ENCODE results near the gene LDLRAD2.

Gene LDLRAD2

DNA sequence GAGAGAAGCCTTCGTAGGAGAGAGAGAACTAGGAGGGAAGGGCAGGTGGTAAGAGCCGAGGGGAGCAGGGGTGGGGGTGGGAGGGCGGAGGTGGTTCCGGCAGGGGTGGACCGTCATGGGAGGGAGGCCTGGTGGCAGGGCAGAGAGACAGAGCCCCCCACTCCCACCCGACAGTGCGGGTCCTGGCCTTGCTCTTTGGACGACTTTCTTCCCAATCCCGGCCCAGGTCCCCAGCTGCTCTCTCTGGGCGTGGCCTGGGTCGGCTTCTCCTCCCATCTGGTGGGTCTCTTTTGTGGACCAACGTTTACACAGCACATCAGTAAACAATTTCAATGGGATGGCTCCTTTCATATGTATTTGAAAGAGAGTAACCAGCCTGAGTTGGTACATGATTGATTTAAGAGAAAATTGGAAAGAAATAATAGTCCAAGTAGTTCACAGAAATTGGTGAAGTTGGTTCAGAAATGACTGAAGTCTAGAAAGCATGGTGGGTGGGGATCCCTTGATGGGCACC is 56.9 kb downstream of the LDLRAD2 start:
- no peaks in the 10 kb centered on the region for H3K36me3 ChIP-seq (ENCODE audit: control insufficient read depth, insufficient read depth, low read length)
- H3K27me3 ChIP-seq (replicated peaks; ENCODE audit: control insufficient read depth, insufficient read depth, low read length, poor library complexity, severe bottlenecking), result no peaks in the 10 kb centered on the region
- H3K4me3 ChIP-seq (ENCODE audit: insufficient read depth, low read depth, low read length, poor library complexity, severe bottlenecking), result no peak overlapping the region
- no peaks in the 10 kb centered on the region for H3K4me1 ChIP-seq (ENCODE audit: control insufficient read depth, insufficient read depth, low read length, poor library complexity, severe bottlenecking)
- no peak overlapping the region for H3K27ac ChIP-seq (ENCODE audit: insufficient read depth, low read length, poor library complexity, severe bottlenecking)
- no peaks in the 10 kb centered on the region for H3K9me3 ChIP-seq (ENCODE audit: control insufficient read depth, low read length)
- DNase-seq, result no peak

- H3K9me3 ChIP-seq (ENCODE audit: control insufficient read depth, low read length), result no peaks in the 10 kb centered on the region
- H3K27ac ChIP-seq (ENCODE audit: insufficient read depth, low read length, poor library complexity, severe bottlenecking), result no peak overlapping the region
- H3K27me3 ChIP-seq (replicated peaks; ENCODE audit: control insufficient read depth, insufficient read depth, low read length, poor library complexity, severe bottlenecking), result no peaks in the 10 kb centered on the region
- no peaks in the 10 kb centered on the region for H3K36me3 ChIP-seq (ENCODE audit: control insufficient read depth, insufficient read depth, low read length)
- H3K4me1 ChIP-seq (ENCODE audit: control insufficient read depth, insufficient read depth, low read length, poor library complexity, severe bottlenecking), result no peaks in the 10 kb centered on the region
- no peak for DNase-seq
- H3K4me3 ChIP-seq (ENCODE audit: insufficient read depth, low read depth, low read length, poor library complexity, severe bottlenecking), result no peak overlapping the region
These were observed 57.6 kb downstream of the LDLRAD2 start for GRCh38 chr1:21869620-21870121.

DNA sequence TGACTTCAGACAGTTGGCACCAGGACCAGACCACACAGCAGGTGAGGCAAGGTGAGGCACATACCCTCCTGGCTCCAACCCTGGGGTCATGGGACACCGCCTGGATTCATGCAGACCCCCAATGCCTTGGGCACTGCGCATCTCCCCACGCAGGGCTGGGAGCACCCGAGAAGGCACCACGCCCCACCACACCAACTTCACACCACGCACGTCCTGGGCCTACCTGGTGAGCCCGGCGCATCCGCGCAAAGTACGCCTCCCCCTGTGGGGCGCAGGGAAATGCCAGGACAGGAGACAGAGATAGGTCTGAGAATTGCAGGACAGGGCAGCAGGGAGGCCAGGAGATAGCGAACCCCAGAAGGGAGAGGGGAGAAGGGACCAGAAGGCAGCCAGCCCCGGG is 58.5 kb downstream of the LDLRAD2 start:
- H3K4me1 ChIP-seq (ENCODE audit: control insufficient read depth, insufficient read depth, low read length, poor library complexity, severe bottlenecking), result no peaks in the 10 kb centered on the region
- DNase-seq, result no peak
- H3K27me3 ChIP-seq (replicated peaks; ENCODE audit: control insufficient read depth, insufficient read depth, low read length, poor library complexity, severe bottlenecking), result no peaks in the 10 kb centered on the region
- no peaks in the 10 kb centered on the region for H3K9me3 ChIP-seq (ENCODE audit: control insufficient read depth, low read length)
- no peak overlapping the region for H3K4me3 ChIP-seq (ENCODE audit: insufficient read depth, low read depth, low read length, poor library complexity, severe bottlenecking)
- no peaks in the 10 kb centered on the region for H3K36me3 ChIP-seq (ENCODE audit: control insufficient read depth, insufficient read depth, low read length)
- H3K27ac ChIP-seq (ENCODE audit: insufficient read depth, low read length, poor library complexity, severe bottlenecking), result no peak overlapping the region

- no peak overlapping the region for H3K4me3 ChIP-seq (ENCODE audit: insufficient read depth, low read depth, low read length, poor library complexity, severe bottlenecking)
- H3K27ac ChIP-seq (ENCODE audit: insufficient read depth, low read length, poor library complexity, severe bottlenecking), result no peak overlapping the region
- H3K4me1 ChIP-seq (ENCODE audit: control insufficient read depth, insufficient read depth, low read length, poor library complexity, severe bottlenecking), result no peaks in the 10 kb centered on the region
- DNase-seq, result no peak
- no peaks in the 10 kb centered on the region for H3K36me3 ChIP-seq (ENCODE audit: control insufficient read depth, insufficient read depth, low read length)
- no peaks in the 10 kb centered on the region for H3K9me3 ChIP-seq (ENCODE audit: control insufficient read depth, low read length)
- H3K27me3 ChIP-seq (replicated peaks; ENCODE audit: control insufficient read depth, insufficient read depth, low read length, poor library complexity, severe bottlenecking), result no peaks in the 10 kb centered on the region
These were observed 59.9 kb downstream of the LDLRAD2 start for GRCh38 chr1:21871943-21872342.

DNA sequence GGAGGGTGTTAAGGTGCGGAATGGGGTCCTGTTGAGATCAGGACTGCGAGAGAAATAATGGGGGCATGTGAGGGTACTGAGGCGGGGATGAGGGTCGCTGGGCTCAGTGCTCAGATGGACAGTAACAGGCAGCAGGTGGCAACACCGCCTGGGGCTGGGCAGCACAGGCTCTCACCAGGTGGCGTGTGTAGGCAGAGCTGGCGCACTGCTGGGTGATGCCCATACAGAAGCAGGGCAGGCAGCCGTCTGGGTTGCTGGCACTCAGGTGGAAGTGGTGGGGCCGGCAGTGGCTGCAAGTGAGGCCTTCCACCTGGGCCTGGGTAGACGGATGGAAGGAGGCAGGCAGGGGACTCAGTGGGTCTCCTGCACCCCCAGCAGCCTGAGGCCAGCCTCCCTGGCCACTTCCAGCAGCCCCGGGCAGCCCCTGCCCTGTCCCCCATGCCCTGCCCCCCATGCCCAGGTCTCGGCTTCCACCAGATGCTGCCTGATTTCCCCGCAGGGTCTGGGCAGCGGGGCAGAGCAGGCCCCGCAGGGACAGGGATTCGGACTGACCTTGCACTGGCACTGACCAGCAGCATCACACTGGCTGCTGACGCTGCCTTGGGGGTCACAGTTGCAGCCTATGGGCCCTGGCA is 60.5 kb downstream of the LDLRAD2 start:
- Histone ChIP-seq H3K4me1 (ENCODE audit: control insufficient read depth, insufficient read depth, low read length, poor library complexity, severe bottlenecking) (no peaks in the 10 kb centered on the region), H3K27ac (ENCODE audit: insufficient read depth, low read length, poor library complexity, severe bottlenecking) (no peak overlapping the region), H3K4me3 (ENCODE audit: insufficient read depth, low read depth, low read length, poor library complexity, severe bottlenecking) (no peak overlapping the region), H3K27me3 (replicated peaks; ENCODE audit: control insufficient read depth, insufficient read depth, low read length, poor library complexity, severe bottlenecking) (no peaks in the 10 kb centered on the region), H3K9me3 (ENCODE audit: control insufficient read depth, low read length) (no peaks in the 10 kb centered on the region), H3K36me3 (ENCODE audit: control insufficient read depth, insufficient read depth, low read length) (no peaks in the 10 kb centered on the region)
- no peak for DNase-seq

- Histone ChIP-seq H3K27me3 (replicated peaks; ENCODE audit: control insufficient read depth, insufficient read depth, low read length, poor library complexity, severe bottlenecking) (no peaks in the 10 kb centered on the region), H3K27ac (ENCODE audit: insufficient read depth, low read length, poor library complexity, severe bottlenecking) (no peak overlapping the region), H3K4me1 (ENCODE audit: control insufficient read depth, insufficient read depth, low read length, poor library complexity, severe bottlenecking) (no peaks in the 10 kb centered on the region), H3K4me3 (ENCODE audit: insufficient read depth, low read depth, low read length, poor library complexity, severe bottlenecking) (no peak overlapping the region), H3K36me3 (ENCODE audit: control insufficient read depth, insufficient read depth, low read length) (no peaks in the 10 kb centered on the region), H3K9me3 (ENCODE audit: control insufficient read depth, low read length) (no peaks in the 10 kb centered on the region)
- DNase-seq, result no peak
These were observed 61.1 kb downstream of the LDLRAD2 start for GRCh38 chr1:21873174-21873573.

GRCh38 chr1:21873761-21874160 is 61.7 kb downstream of the LDLRAD2 start:
- H3K4me3 ChIP-seq (ENCODE audit: insufficient read depth, low read depth, low read length, poor library complexity, severe bottlenecking), result no peak overlapping the region
- no peaks in the 10 kb centered on the region for H3K36me3 ChIP-seq (ENCODE audit: control insufficient read depth, insufficient read depth, low read length)
- H3K9me3 ChIP-seq (ENCODE audit: control insufficient read depth, low read length), result no peaks in the 10 kb centered on the region
- no peaks in the 10 kb centered on the region for H3K4me1 ChIP-seq (ENCODE audit: control insufficient read depth, insufficient read depth, low read length, poor library complexity, severe bottlenecking)
- H3K27ac ChIP-seq (ENCODE audit: insufficient read depth, low read length, poor library complexity, severe bottlenecking), result no peak overlapping the region
- H3K27me3 ChIP-seq (replicated peaks; ENCODE audit: control insufficient read depth, insufficient read depth, low read length, poor library complexity, severe bottlenecking), result no peaks in the 10 kb centered on the region
- no peak for DNase-seq

GRCh38 chr1:21874328-21874727 is 62.3 kb downstream of the LDLRAD2 start:
- Histone ChIP-seq H3K27me3 (replicated peaks; ENCODE audit: control insufficient read depth, insufficient read depth, low read length, poor library complexity, severe bottlenecking) (no peaks in the 10 kb centered on the region), H3K4me3 (ENCODE audit: insufficient read depth, low read depth, low read length, poor library complexity, severe bottlenecking) (no peak overlapping the region), H3K27ac (ENCODE audit: insufficient read depth, low read length, poor library complexity, severe bottlenecking) (no peak overlapping the region), H3K36me3 (ENCODE audit: control insufficient read depth, insufficient read depth, low read length) (no peaks in the 10 kb centered on the region), H3K4me1 (ENCODE audit: control insufficient read depth, insufficient read depth, low read length, poor library complexity, severe bottlenecking) (no peaks in the 10 kb centered on the region), H3K9me3 (ENCODE audit: control insufficient read depth, low read length) (no peaks in the 10 kb centered on the region)
- no peak for DNase-seq
